DMS53 (cell line): ENCODE measurements around the gene FRAT2.

Source experiments
- DNase-seq: peaks from one replicate; lab custom pipeline; 2025; lab: John Stamatoyannopoulos, UW

The FRAT2 gene

DNA sequence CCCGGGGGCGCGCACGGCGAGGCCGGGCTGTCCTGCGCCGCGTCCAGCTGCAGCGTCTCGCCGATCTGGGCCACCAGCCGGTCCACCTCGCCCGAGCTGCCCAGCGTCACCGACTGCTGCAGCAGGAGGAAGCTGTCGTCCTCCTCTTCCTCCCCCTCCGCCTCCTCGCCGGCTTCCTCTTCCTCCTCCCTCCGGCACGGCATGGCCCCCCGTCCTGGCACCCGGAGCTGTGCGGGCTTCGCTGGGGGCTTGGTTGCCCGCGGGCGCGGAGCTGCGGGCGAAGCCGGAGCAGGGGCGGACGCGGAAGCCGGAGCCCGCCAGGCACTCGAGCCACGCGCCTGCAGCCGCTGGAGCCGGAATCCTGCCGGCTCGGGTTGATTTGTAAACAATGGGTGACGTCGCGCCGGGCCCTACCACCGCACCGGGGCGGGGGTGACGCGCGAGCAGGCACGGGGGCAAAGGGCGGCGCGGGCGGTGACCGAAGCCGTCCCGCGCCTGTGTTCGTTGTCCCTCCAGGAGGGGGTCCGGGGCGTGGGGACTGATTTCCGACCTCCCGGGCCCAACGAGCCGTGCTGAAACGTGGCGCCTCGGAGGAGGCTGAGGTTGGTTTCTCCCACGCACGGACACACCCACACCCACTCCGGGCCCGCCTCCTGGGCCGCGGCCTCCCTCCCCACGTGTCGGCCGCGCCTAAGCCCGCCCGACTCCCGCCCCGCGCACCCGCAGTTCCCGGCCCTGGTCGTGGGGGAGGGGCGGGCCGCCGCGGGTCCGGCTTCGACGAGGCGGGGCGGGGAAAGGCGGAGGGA, at the start of gene FRAT2:
TSS of gene FRAT2 (minus strand) at position 360 of the 806 bp plus-strand sequence. CDS start at position 203, 157 bp downstream.
- peak; percentile 96 for DNase-seq

DNA sequence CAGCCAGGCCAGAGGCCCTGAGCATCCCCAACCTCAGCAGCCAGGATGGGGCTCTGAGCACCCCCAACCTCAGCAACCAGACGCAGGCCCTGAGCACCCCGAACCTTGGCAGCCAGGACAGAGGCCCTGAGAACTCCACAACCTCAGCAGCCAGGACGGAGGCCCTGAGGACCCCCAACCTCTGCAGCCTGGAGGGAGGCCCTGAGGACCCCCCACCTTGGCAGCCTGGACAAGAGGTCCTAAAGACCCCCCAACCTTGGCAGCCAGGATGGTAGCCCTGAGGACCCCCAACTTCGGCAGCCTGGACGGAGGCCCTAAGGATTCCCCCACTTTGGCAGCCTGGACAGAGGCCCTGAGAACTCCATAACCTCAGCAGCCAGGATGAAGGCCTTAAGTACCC, 49.6 kb upstream of the FRAT2 start:
- no peak for DNase-seq

GRCh38 chr10:97383159-97383558, 48.6 kb upstream of the FRAT2 start:
- DNase-seq = no peak

- no peak for DNase-seq
Measured at GRCh38 chr10:97381626-97382025, 47.1 kb upstream of the FRAT2 start.

GRCh38 chr10:97380516-97380915, 46.0 kb upstream of the FRAT2 start:
- DNase-seq = no peak

GRCh38 chr10:97378933-97379921, 44.7 kb upstream of the FRAT2 start:
- no peak for DNase-seq

DNA sequence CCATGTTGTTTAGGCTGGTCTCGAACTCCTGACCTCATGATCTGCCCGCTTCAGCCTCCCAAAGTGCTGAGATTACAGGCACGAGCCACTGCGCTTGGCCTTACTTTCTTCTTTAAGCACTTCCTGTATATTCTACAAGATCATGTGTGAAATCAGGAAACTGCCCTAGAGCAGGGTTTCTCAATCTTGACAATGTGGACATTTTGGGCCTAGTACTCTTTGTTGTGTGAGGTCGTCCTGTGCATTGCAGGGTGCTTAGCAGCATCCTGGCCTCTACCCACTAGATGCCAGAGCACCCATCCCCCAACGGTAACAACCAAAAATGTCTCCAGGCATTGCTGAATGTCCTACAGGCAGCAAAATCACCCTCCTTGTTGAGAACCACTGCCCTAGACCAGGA, 41.9 kb upstream of the FRAT2 start:
- no peak for DNase-seq

GRCh38 chr10:97373456-97373855, 38.9 kb upstream of the FRAT2 start:
- no peak for DNase-seq

GRCh38 chr10:97372233-97372875, 37.8 kb upstream of the FRAT2 start:
- DNase-seq = no peak

GRCh38 chr10:97371696-97372095, 37.2 kb upstream of the FRAT2 start:
- no peak for DNase-seq

DNA sequence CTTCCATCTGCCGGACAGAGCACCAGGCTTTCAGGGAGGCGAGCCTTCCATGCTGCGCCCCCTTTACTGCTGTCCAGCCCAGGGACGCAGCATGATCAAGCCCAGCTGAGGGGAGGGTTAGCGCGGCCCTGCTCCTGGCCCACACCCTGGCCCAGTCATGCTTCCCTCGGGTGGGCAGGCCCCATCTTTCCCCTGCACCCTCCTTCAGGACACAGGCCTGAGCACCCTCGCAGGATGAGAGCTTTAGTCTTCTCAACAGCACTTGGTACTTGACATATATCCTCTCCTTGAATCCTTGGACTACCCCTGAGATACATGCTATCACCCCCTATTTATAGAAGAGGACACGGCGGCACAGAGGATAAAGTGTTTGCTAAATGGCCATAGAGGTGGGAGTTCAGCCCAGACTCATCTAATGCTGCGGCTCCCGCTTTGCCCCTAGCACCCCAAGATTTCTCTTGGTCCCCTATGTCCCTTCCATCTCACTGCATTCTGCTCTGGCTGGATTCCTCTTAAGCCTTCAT, 32.7 kb upstream of the FRAT2 start:
- DNase-seq = no peak

- no peak for DNase-seq
Measured at GRCh38 chr10:97366572-97366971, 32.0 kb upstream of the FRAT2 start.

DNA sequence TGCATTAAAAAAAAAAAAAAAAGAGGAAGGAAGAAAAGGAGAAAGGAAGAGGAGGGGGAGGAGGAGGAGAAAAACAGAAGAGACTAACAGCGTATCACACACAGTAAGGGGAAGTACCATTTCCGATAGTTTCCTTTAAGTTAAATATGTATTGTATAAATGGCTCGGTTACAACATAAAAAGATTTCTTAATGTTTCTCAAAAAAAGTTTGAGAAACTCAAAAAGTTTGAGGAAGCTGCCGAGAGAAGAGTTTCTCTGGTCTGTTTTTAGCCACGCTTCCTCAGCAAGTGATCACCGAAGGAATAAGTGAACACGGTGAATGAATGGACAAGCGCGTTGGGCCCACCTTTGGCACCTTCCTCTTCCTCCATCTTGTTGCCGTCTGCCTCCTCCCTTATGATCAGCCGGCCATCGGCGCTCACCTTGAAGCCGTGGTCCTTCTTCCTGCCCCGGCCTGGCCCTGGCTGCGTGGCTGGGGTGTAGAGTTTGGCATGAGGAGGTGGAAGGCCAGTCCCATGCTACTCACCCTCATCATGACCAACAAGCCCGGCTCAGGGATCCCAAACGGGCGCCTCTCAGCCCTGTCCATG, 31.3 kb upstream of the FRAT2 start:
- DNase-seq = no peak

DNA sequence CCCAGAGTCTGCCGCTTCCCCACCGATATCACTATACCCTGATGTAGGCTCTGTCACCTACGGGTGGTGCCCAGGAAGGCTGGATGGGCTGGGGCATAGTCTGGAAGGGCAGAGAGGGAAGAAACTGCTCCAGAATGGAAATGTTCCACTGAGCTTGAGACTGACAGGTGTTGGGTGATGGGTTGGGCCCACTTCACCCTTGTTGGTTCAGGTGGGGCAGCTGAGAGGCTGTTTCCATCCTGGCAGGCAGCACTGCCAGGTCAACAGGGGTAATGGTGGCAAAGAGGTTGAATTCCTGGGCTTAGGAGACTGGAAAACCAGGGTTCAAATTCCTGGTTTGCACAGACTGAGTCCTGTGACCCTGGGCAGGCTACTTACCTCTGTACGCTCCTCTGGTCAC, 28.5 kb upstream of the FRAT2 start:
- DNase-seq = peak; percentile 76

GRCh38 chr10:97362310-97363033, 27.9 kb upstream of the FRAT2 start:
- DNase-seq = peak; percentile 52

DNA sequence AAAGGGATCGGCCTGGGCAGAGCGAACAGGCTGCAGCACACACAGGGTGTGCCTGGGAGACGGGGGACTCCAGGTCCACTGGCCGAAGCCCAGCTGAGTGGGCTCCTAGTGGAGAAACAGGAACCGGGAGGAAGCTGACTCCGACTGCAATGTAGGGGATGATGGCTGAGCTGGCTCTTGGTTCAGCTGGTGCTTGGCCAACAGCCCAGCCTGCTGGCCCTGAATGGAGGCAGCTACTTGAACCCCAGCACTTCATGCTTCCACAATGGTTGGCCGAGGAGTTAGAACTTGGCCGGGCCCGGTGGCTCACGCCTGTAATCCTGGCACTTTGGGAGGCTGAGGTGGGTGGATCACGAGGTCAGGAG, 27.0 kb upstream of the FRAT2 start:
- no peak for DNase-seq

DNA sequence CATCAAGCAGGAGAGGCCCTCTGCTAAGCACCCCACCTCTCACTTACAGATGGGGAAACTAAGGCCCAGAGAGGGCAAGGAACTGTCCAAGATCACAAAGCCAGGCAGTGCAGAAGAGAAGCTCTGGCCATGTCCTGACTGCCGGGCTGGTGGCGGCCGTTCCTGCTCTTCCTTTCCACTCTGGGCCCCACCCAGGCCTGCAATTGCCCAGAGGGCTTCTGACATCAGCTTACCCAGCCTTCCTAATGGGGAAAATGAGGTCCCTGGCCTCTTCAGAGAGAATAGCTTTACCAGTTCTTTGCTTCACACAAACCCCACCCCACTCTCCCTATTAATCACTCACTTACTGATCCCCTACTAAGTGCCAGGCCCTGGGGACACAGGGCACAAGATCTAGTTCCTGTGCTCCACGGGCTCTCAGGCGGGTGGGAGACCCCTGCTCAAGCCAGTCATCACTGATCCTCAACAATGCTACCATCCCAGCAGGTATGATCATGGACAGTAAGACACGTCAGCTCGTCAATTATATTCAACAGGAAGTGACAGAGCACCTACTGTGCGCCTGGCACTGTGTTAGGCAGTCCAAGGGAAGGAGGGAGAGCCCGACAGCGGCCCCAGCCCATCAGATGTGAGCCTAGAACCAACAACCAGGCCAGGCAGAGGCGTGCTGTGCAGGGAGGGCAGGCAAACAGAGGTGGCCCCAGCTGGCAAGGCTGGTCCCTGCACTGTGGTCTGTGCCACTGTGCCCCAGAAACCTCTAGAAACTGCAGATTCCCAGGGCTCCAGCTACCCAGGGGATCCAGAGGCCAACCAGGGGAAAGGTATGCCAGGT, 26.4 kb upstream of the FRAT2 start:
- no peak for DNase-seq

DNA sequence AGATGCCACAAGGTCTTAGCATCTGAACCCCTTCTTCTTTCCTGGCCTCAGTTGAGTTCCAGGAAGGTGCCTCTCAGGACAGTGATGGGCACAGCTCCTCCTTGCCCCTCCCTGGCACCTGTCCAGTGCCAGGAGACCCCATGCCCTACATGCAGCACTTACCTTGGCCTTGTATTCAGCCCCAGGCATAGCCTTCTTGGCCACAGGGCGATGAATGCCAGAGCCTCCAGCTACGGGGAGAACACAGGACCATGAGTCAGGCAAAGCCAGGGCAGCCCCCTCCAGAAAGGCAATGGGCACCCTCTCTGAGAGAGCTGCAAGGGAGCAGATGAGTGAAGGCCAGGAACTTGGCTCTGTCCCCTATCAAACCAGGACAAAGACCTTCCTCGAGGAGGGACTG, 24.3 kb upstream of the FRAT2 start:
- DNase-seq = no peak

GRCh38 chr10:97358349-97358748, 23.8 kb upstream of the FRAT2 start:
- DNase-seq = no peak

DNA sequence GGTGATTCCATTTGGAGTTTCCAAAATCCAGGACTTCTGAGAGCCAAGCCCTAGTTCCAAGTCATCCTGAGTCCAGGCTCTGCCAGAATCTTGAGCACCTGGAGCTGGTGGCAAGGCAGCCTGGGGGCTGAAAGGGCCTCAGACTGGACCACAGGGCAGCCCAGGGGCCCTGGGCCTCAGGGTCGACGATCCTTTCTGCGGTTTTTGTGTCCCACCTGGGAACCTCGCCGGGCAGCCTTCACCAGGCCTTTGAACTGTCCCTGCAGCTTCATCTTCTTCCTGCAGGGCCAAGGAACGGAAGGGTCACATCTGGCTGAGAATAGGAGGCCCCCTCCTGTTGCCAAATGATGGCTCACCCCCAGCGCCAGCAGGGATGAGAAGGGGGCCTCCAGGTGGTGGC, 22.4 kb upstream of the FRAT2 start:
- DNase-seq = no peak
